Natural killer cell (primary cell): ENCODE results near the gene C6orf141. TPM values are rescaled to one million over a fixed set of nuclear protein-coding genes. Genes with fewer than 3 reads are reported as not detected.

Experiments used
- ATAC-seq, 3 donors: fragments of 150-1000 bp in 2 of 3; fragments of 200-7000 bp in 1 of 3; cut with Tn5 transposase; 1 replicate in 1 of 3; 2 replicates in 2 of 3; pipeline ENCODE4 v1.10.0; 2021; ENCODE audit warnings: mild to moderate bottlenecking in 2 of 3, moderate library complexity in 2 of 3
- DNase-seq, 2 donors: peaks; one replicate each; pipeline versions ENCODE4 v3.0.0 to v3.0.0-alpha.2; 2013 to 2021; ENCODE audit warnings: mixed read lengths in 1 of 2
- H3K27ac ChIP-seq: one replicate; pipeline ENCODE4 v1.5.1; 2013; ENCODE audit warnings: mild to moderate bottlenecking, low read length
- H3K27me3 ChIP-seq: one replicate; pipeline ENCODE4 v1.6.1; 2013; ENCODE audit warnings: low read length; ENCODE audit not compliant: control insufficient read depth, insufficient read depth
- H3K36me3 ChIP-seq: one replicate; pipeline ENCODE4 v1.6.1; 2013; ENCODE audit warnings: low read length; ENCODE audit not compliant: control insufficient read depth, insufficient read depth
- H3K4me1 ChIP-seq: one replicate; pipeline ENCODE4 v1.6.1; 2013; ENCODE audit warnings: low read length; ENCODE audit not compliant: control insufficient read depth, insufficient read depth
- H3K4me3 ChIP-seq: one replicate; pipeline ENCODE4 v1.5.1; 2013; ENCODE audit warnings: low read length
- H3K9me3 ChIP-seq: one replicate; pipeline ENCODE4 v1.6.1; 2013; ENCODE audit warnings: low read length; ENCODE audit not compliant: control insufficient read depth, insufficient read depth
- H3K27ac Mint-ChIP-seq, 2 donors: one replicate each; pipeline ENCODE4 v1.8.0; 2022; ENCODE audit warnings: mild to moderate bottlenecking in 2 of 2, mixed read lengths in 2 of 2, moderate library complexity in 1 of 2
- H3K27me3 Mint-ChIP-seq, 2 donors: one replicate each; pipeline ENCODE4 v1.8.0; 2022; ENCODE audit warnings: low read depth in 2 of 2, mixed read lengths in 2 of 2
- H3K36me3 Mint-ChIP-seq: one replicate; pipeline ENCODE4 v1.8.0; 2022; ENCODE audit warnings: mixed read lengths
- H3K4me1 Mint-ChIP-seq, 2 donors: one replicate each; pipeline ENCODE4 v1.8.0; 2022; ENCODE audit warnings: mixed read lengths in 2 of 2
- H3K4me3 Mint-ChIP-seq: one replicate; pipeline ENCODE4 v1.8.0; 2022; ENCODE audit warnings: mild to moderate bottlenecking, moderate library complexity, mixed read lengths
- H3K9me3 Mint-ChIP-seq, 2 donors: one replicate each; pipeline ENCODE4 v1.8.0; 2022; ENCODE audit warnings: mixed read lengths in 2 of 2
- CTCF ChIP-seq: fragments of 200-600 bp; IDR thresholded peaks from one replicate; pipeline ENCODE4 v1.8.0; 2022; ENCODE audit warnings: antibody characterized with exemption
- WGBS: methylation state at CpG from one replicate; pipeline ENCODE4 v1.1.7; 2013; ENCODE audit warnings: missing lambda C conversion rate; ENCODE audit not compliant: insufficient coverage; 5-methylcytosine and 5-hydroxymethylcytosine counted together
- intact Hi-C: fragments of 100-400 bp; cut with micrococcal nuclease; formaldehyde crosslinking; loops from one replicate; pipeline ENCODE4 v1.14.2; 2022
- total RNA-seq, 4 donors: library from RNA; stranded (reverse); fragments of 120-200 nt in 1 of 4; gene quantifications; one replicate each; pipeline versions ENCODE4 v1.2.3 to v1.2.4, GENCODE V29; 2013 to 2022

The C6orf141 gene
- total RNA-seq, 3 donors from 2014 or later (not counting 1 experiment from before 2014, with no cell fraction given): not detected

DNA sequence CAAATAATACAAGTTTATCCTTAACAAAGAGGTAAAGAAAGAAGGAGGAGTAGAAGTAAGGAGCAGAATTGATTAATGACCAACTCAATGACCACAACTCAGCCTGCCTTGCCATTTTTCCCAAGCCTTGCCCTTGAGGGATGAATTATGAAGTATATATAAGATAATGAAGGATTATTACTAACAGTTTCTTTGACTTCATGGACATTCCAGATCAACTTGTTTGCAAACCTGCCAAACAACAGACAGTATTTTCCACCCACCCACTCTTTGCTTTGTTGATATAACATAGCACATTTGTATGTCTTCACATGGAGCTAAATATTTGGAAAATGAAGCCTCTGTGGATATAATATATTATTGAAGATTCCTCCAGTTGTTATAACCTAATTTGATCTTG is 9.9 kb upstream of the C6orf141 start:
- Mint-ChIP-seq H3K27me3 (no peaks in the 10 kb centered on the region), H3K4me1 (no peaks in the 10 kb centered on the region), H3K9me3 (no peaks in the 10 kb centered on the region), H3K36me3 (no peaks in the 10 kb centered on the region), H3K27ac (no peak overlapping the region), H3K4me3 (no peak overlapping the region)
- intact Hi-C loops: no loop called here
- ATAC-seq (no peak), DNase-seq (no peak)
- H3K9me3 ChIP-seq: no peaks in the 10 kb centered on the region
- no peak overlapping the region for H3K4me3 ChIP-seq
- H3K27me3 ChIP-seq: no peaks in the 10 kb centered on the region
- no peak overlapping the region for H3K27ac ChIP-seq
- TF ChIP-seq CTCF: no peak
- no peaks in the 10 kb centered on the region for H3K4me1 ChIP-seq
- H3K36me3 ChIP-seq: no peaks in the 10 kb centered on the region

- intact Hi-C loops: no loop called here
- Histone ChIP-seq H3K9me3 (no peaks in the 10 kb centered on the region), H3K4me3 (no peak overlapping the region), H3K27ac (no peak overlapping the region), H3K4me1 (no peaks in the 10 kb centered on the region), H3K27me3 (no peaks in the 10 kb centered on the region), H3K36me3 (no peaks in the 10 kb centered on the region)
- H3K4me1 Mint-ChIP-seq: no peaks in the 10 kb centered on the region
- H3K27me3 Mint-ChIP-seq: peaks cover 0 to 2% of the 10 kb centered on the region in 2 donors
- no peak for TF ChIP-seq CTCF
- no peak for DNase-seq
- no peak overlapping the region for H3K4me3 Mint-ChIP-seq
- no peaks in the 10 kb centered on the region for H3K9me3 Mint-ChIP-seq
- H3K36me3 Mint-ChIP-seq: no peaks in the 10 kb centered on the region
- no peak overlapping the region for H3K27ac Mint-ChIP-seq
- 77% methylated on average over 1 of the region's 1 CpG for WGBS
- ATAC-seq: no peak
These were observed 9.2 kb upstream of the C6orf141 start for GRCh38 chr6:49541210-49541724.

DNA sequence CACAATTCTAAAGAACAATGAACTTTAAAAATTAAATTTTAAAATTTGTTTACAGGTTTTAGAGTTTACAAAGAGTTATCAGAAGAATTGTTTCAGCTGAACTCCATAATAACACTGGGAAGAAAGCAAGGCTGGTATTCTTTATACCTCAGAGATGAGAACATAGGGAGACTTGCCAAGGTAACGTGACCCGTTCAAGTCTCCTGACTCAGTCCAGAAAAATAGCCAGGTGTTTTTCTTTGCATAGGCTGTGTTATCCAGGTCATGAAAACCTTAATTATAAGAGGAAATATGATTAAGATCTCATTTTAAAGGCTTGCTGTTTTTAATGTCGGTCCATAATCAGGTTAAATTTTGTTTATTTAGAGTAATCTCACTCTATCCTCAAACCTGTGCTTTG is 8.5 kb upstream of the C6orf141 start:
- H3K27ac ChIP-seq: no peak overlapping the region
- H3K9me3 ChIP-seq: no peaks in the 10 kb centered on the region
- Mint-ChIP-seq H3K27me3 (peaks cover 0 to 8% of the 10 kb centered on the region in 2 donors), H3K36me3 (no peaks in the 10 kb centered on the region), H3K9me3 (no peaks in the 10 kb centered on the region), H3K4me1 (no peaks in the 10 kb centered on the region), H3K27ac (no peak overlapping the region), H3K4me3 (no peak overlapping the region)
- H3K4me3 ChIP-seq: no peak overlapping the region
- ATAC-seq: no peak
- TF ChIP-seq CTCF: no peak
- no peak for DNase-seq
- no peaks in the 10 kb centered on the region for H3K27me3 ChIP-seq
- no peaks in the 10 kb centered on the region for H3K4me1 ChIP-seq
- H3K36me3 ChIP-seq: no peaks in the 10 kb centered on the region
- intact Hi-C loops: no loop called here
- 95% methylated on average over 2 of the region's 3 CpGs for WGBS

- intact Hi-C loops: no loop called here
- WGBS: 87% methylated on average over 4 of the region's 7 CpGs
- TF ChIP-seq CTCF: no peak
- H3K4me1 ChIP-seq: no peaks in the 10 kb centered on the region
- H3K9me3 ChIP-seq: no peaks in the 10 kb centered on the region
- no peaks in the 10 kb centered on the region for H3K4me1 Mint-ChIP-seq
- no peak overlapping the region for H3K27ac Mint-ChIP-seq
- ATAC-seq: no peak
- no peak overlapping the region for H3K4me3 ChIP-seq
- H3K36me3 ChIP-seq: no peaks in the 10 kb centered on the region
- no peak overlapping the region for H3K27ac ChIP-seq
- no peaks in the 10 kb centered on the region for H3K36me3 Mint-ChIP-seq
- no peak overlapping the region for H3K4me3 Mint-ChIP-seq
- DNase-seq: no peak
- H3K27me3 ChIP-seq: no peaks in the 10 kb centered on the region
- H3K9me3 Mint-ChIP-seq: no peaks in the 10 kb centered on the region
- H3K27me3 Mint-ChIP-seq: peaks cover 2 to 16% of the 10 kb centered on the region in 2 donors
These were observed 7.2 kb upstream of the C6orf141 start for GRCh38 chr6:49543087-49543858.
